Forelimb muscle (tissue), 1 donor: ENCODE results near the gene SECISBP2. TPM values are rescaled to one million over a fixed set of nuclear protein-coding genes. Genes with fewer than 3 reads are reported as not detected.
A peak's percentile ranks its signal among the peaks of the same experiment; 100 is the strongest.
"Not testable (repeated sequence)": the region's sequence is repeated elsewhere in the genome, so short reads cannot be mapped to it uniquely, and the experiment has no call there.

ENCODE experiments used
- DNase-seq: peaks from one replicate; pipeline ENCODE4 v3.0.0-alpha.2; 2013; ENCODE audit warnings: low read depth
- polyA plus RNA-seq: library from polyadenylated mRNA; unstranded; fragments of 120-200 nt; gene quantifications from one replicate; pipeline ENCODE4 v1.2.1, GENCODE V29; 2013; ENCODE audit not compliant: insufficient read length

The SECISBP2 gene
- 41.5 TPM for polyA plus RNA-seq

GRCh38 chr9:89318123-89319014 is at the start of gene SECISBP2:
TSS of gene SECISBP2 (plus strand) at chr9:89318500. CDS start at chr9:89318577, 77 bp downstream.
- DNase-seq = peak; percentile 96

GRCh38 chr9:89273528-89274279 is 44.6 kb upstream of the SECISBP2 start:
- no peak for DNase-seq

- DNase-seq = no peak
Observed at GRCh38 chr9:89274838-89275237, 43.5 kb upstream of the SECISBP2 start.

- not testable (repeated sequence) for DNase-seq
Observed at GRCh38 chr9:89276040-89276439, 42.3 kb upstream of the SECISBP2 start.

- no peak for DNase-seq
Observed at GRCh38 chr9:89277043-89277442, 41.3 kb upstream of the SECISBP2 start.

- DNase-seq = no peak
Observed at GRCh38 chr9:89277454-89277853, 40.8 kb upstream of the SECISBP2 start.

- DNase-seq = no peak
Observed at GRCh38 chr9:89278551-89278950, 39.7 kb upstream of the SECISBP2 start.

- DNase-seq = peak; percentile 31
Observed at GRCh38 chr9:89278997-89279739, 39.1 kb upstream of the SECISBP2 start.

- no peak for DNase-seq
Observed at GRCh38 chr9:89281106-89281505, 37.2 kb upstream of the SECISBP2 start.

- DNase-seq = not testable (repeated sequence)
Observed at GRCh38 chr9:89282248-89282968, 35.9 kb upstream of the SECISBP2 start.

- DNase-seq = no peak
Observed at GRCh38 chr9:89284076-89284475, 34.2 kb upstream of the SECISBP2 start.

GRCh38 chr9:89291741-89292140 is 26.6 kb upstream of the SECISBP2 start:
- no peak for DNase-seq

GRCh38 chr9:89293014-89293413 is 25.3 kb upstream of the SECISBP2 start:
- DNase-seq = no peak

GRCh38 chr9:89295400-89295799 is 22.9 kb upstream of the SECISBP2 start:
- DNase-seq = no peak

GRCh38 chr9:89301996-89302395 is 16.3 kb upstream of the SECISBP2 start:
- DNase-seq = not testable (repeated sequence)

- no peak for DNase-seq
Observed at GRCh38 chr9:89304020-89304833, 14.1 kb upstream of the SECISBP2 start.

- no peak for DNase-seq
Observed at GRCh38 chr9:89304834-89305188, 13.5 kb upstream of the SECISBP2 start.

GRCh38 chr9:89305868-89306267 is 12.4 kb upstream of the SECISBP2 start:
- DNase-seq = no peak

- no peak for DNase-seq
Observed at GRCh38 chr9:89309166-89309565, 9.1 kb upstream of the SECISBP2 start.
